HCT116 (cell line): Measurements from ENCODE around the gene MICAL1. TPM values are rescaled to one million over a fixed set of nuclear protein-coding genes. Genes with fewer than 3 reads are reported as not detected.

Experiments used
- ATAC-seq: fragments of 200-7000 bp; cut with Tn5 transposase; 2 replicates; pipeline ENCODE4 v1.9.1; 2020; ENCODE audit warnings: mild to moderate bottlenecking, moderate library complexity
- BruUV-seq: library from RNA; stranded (reverse); fragments of 400-500 nt; replicated peaks from 2 replicates; lab custom pipeline; 2021; lab: Mats Ljungman, UMichigan
- CTCF ChIA-PET: fragments of 300-600 bp; sonication (Branson Sonifier 250); formaldehyde crosslinking; loops from one replicate; lab custom pipeline; 2021; ENCODE audit warnings: antibody characterized with exemption; lab: Charles Lee
- POLR2A ChIA-PET: fragments of 300-600, 350-600 bp; sonication (Branson Sonifier 250); formaldehyde crosslinking; loops from one replicate; lab custom pipeline; 2021; ENCODE audit warnings: antibody characterized with exemption; lab: Charles Lee
- RAD21 ChIA-PET, 2 experiments: fragments of 300-600 bp; sonication (Branson Sonifier 250); formaldehyde crosslinking; loops; one replicate each; lab custom pipeline; 2023; ENCODE audit warnings: low total read pairs in 2 of 2; ENCODE audit not compliant: uncharacterized antibody in 2 of 2, unreplicated experiment in 2 of 2, low non-redundant PET in 1 of 2; lab: Charles Lee
- DNase-seq: peaks from one replicate; pipeline ENCODE4 v3.0.0-alpha.2; 2010; ENCODE audit warnings: low read depth, low spot score
- H2AFZ ChIP-seq: fragments of 200-600 bp; shearing (Covaris generic), sonication (generic); 2 replicates; pipeline ENCODE4 v1.6.1; 2017; ENCODE audit warnings: low read depth, mixed run types, mixed read lengths, antibody characterized with exemption, low read length; ENCODE audit not compliant: poor library complexity, severe bottlenecking
- H3K27ac ChIP-seq: 2 replicates; pipeline ENCODE4 v1.5.1; 2012; ENCODE audit warnings: low read depth, low read length
- H3K27me3 ChIP-seq: fragments of 200-600 bp; sonication (generic); 2 replicates; pipeline ENCODE4 v1.6.1; 2016; ENCODE audit warnings: mixed run types, low read length, mixed read lengths; ENCODE audit not compliant: insufficient read depth
- H3K36me3 ChIP-seq, 2 experiments: fragments of 200-500 bp in 1 of 2; fragments of 200-600 bp in 1 of 2; sonication (Bioruptor generic) in 1 of 2; sonication (generic) in 1 of 2; 2 replicates each; pipeline versions ENCODE4 v1.5.1 to v1.6.1; 2014 to 2016; ENCODE audit warnings: low read length in 2 of 2, inconsistent platforms in 1 of 2, mixed read lengths in 1 of 2, mixed run types in 1 of 2; ENCODE audit not compliant: insufficient read depth in 2 of 2, control insufficient read depth in 1 of 2
- H3K4me1 ChIP-seq, 2 experiments: fragments of 200-600 bp in 1 of 2; sonication (generic) in 1 of 2; 2 replicates each; pipeline versions ENCODE4 v1.5.1 to v1.6.1; 2012 to 2017; ENCODE audit warnings: low read length in 2 of 2, inconsistent platforms in 1 of 2, mild to moderate bottlenecking in 1 of 2, mixed read lengths in 1 of 2, mixed run types in 1 of 2, moderate library complexity in 1 of 2; ENCODE audit not compliant: insufficient read depth in 2 of 2, control insufficient read depth in 1 of 2
- H3K4me2 ChIP-seq: fragments of 200-600 bp; sonication (generic); 2 replicates; pipeline ENCODE4 v1.6.1; 2017; ENCODE audit warnings: mixed run types, low read length, mixed read lengths
- H3K4me3 ChIP-seq, 2 experiments: fragments of 200-600 bp in 1 of 2; sonication (generic) in 1 of 2; replicated peaks in 1 of 2; 2 replicates each; pipeline ENCODE4 v1.5.1; 2011 to 2016; ENCODE audit warnings: low read length in 2 of 2, control low read depth in 1 of 2, low read depth in 1 of 2, mild to moderate bottlenecking in 1 of 2, mixed read lengths in 1 of 2, mixed run types in 1 of 2
- H3K79me2 ChIP-seq: fragments of 200-600 bp; sonication (generic); 2 replicates; pipeline ENCODE4 v1.6.1; 2017; ENCODE audit warnings: mild to moderate bottlenecking, mixed run types, low read length, moderate library complexity, mixed read lengths; ENCODE audit not compliant: insufficient read depth
- H3K9ac ChIP-seq: fragments of 200-600 bp; sonication (generic); 2 replicates; pipeline ENCODE4 v1.6.1; 2016; ENCODE audit warnings: low read length, mixed read lengths
- H3K9me2 ChIP-seq: fragments of 200-600 bp; sonication (generic), shearing (Covaris generic); 2 replicates; pipeline ENCODE4 v1.6.1; 2017; ENCODE audit warnings: mixed run types, mild to moderate bottlenecking, moderate library complexity; ENCODE audit not compliant: insufficient read depth
- H3K9me3 ChIP-seq, 2 experiments: fragments of 200-500 bp in 1 of 2; fragments of 200-600 bp in 1 of 2; sonication (Bioruptor generic) in 1 of 2; sonication (generic) in 1 of 2; 2 replicates each; pipeline ENCODE4 v1.6.1; 2014 to 2017; ENCODE audit warnings: low read length in 2 of 2, mixed read lengths in 2 of 2, inconsistent platforms in 1 of 2, low read depth in 1 of 2, mild to moderate bottlenecking in 1 of 2, mixed run types in 1 of 2, moderate library complexity in 1 of 2; ENCODE audit not compliant: control insufficient read depth in 1 of 2, insufficient read depth in 1 of 2
- H4K20me1 ChIP-seq: fragments of 200-600 bp; sonication (generic), shearing (Covaris generic); 2 replicates; pipeline ENCODE4 v1.6.1; 2017; ENCODE audit warnings: mixed run types, mild to moderate bottlenecking, moderate library complexity; ENCODE audit not compliant: insufficient read depth
- CEBPB ChIP-seq: IDR thresholded peaks from 2 replicates; pipeline ENCODE4 v1.6.1; 2012; ENCODE audit warnings: low read depth
- EZH2 ChIP-seq: fragments of 200-600 bp; sonication (generic); IDR thresholded peaks from 2 replicates; pipeline ENCODE4 v1.6.1; 2017; ENCODE audit warnings: antibody characterized with exemption, mixed run types
- FOSL1 ChIP-seq: IDR thresholded peaks from 2 replicates; pipeline ENCODE4 v1.6.1; 2012; ENCODE audit warnings: low read depth
- JUND ChIP-seq: IDR thresholded peaks from 2 replicates; pipeline ENCODE4 v1.6.1; 2012
- SIN3A ChIP-seq: IDR thresholded peaks from 2 replicates; pipeline ENCODE4 v1.6.1; 2012; ENCODE audit warnings: low read depth
- SRF ChIP-seq: IDR thresholded peaks from 2 replicates; pipeline ENCODE4 v1.6.1; 2012; ENCODE audit warnings: low read depth
- TCF7L2 ChIP-seq: IDR thresholded peaks from 2 replicates; pipeline ENCODE4 v1.7.0; 2011; ENCODE audit warnings: borderline replicate concordance, inconsistent platforms; ENCODE audit not compliant: insufficient read depth, insufficient read length; ENCODE audit errors: extremely low read depth
- ZFX ChIP-seq: fragments of 450-650 bp; IDR thresholded peaks from 2 replicates; pipeline ENCODE4 v1.6.1; 2017
- intact Hi-C: fragments of 100-400 bp; cut with micrococcal nuclease; formaldehyde crosslinking; loops from 2 replicates; pipeline ENCODE4 v1.10.0; 2022
- total RNA-seq: library from RNA; stranded (reverse); gene quantifications from one replicate; pipeline ENCODE4 v1.2.1, GENCODE V29; 2021; ENCODE audit not compliant: unreplicated experiment
- TF ChIP-seq, protein P1 (sequence below): IDR thresholded peaks from 2 replicates; pipeline ENCODE4 v1.6.1; 2012
- TF ChIP-seq, protein P2 (sequence below), 3 experiments: fragments of 200-600 bp in 1 of 3; sonication (generic) in 1 of 3; IDR thresholded peaks in 2 of 3; conservative IDR thresholded peaks in 1 of 3; 2 replicates each; pipeline ENCODE4 v1.5.1; 2012 to 2017; ENCODE audit warnings: low read depth in 2 of 3, low read length in 2 of 3, antibody characterized with exemption in 1 of 3, borderline replicate concordance in 1 of 3, control low read depth in 1 of 3, mild to moderate bottlenecking in 1 of 3, mixed read lengths in 1 of 3, mixed run types in 1 of 3, moderate library complexity in 1 of 3; ENCODE audit not compliant: insufficient read depth in 1 of 3
- TF ChIP-seq, protein P3 (sequence below): IDR thresholded peaks from 2 replicates; pipeline ENCODE4 v1.6.1; 2011; ENCODE audit warnings: mild to moderate bottlenecking, low read length, moderate library complexity; ENCODE audit not compliant: insufficient replicate concordance; ENCODE audit errors: extremely low read depth

MICAL1 gene
- total RNA-seq, 1 experiment from 2014 or later, result 23.9 TPM

DNA sequence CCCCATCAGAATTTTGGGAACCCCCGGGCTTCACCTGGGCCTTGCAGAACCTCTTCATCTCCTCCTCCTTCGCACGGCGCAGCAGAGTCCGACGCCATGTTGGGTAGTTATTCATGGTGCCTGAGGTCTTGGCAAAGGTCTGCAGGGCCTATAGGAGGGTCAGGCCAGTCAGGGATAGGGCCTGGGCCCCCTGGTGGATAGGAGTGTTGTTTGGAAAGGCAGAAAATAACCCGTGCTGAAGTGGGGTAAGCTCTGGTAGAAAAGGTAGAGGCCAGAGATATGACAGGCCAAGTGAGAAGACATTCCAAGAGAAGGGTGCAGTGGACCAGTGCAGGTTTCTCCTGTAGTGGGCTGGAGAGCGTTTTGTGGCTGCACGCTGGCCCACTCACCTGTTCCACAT is 10.2 kb downstream of the MICAL1 start:
- Histone ChIP-seq H3K4me1 (peaks cover 5 to 12% of the 10 kb centered on the region in 2 experiments; a peak in 3 of 4 replicates), H3K9ac (no peak overlapping the region), H3K27ac (no peak overlapping the region), H3K27me3 (no peaks in the 10 kb centered on the region), H4K20me1 (no peaks in the 10 kb centered on the region), H3K79me2 (peaks cover 14% of the 10 kb centered on the region), H3K9me2 (no peaks in the 10 kb centered on the region), H3K9me3 (no peaks in the 10 kb centered on the region), H3K4me3 (no peak overlapping the region), H3K4me2 (no peak overlapping the region)
- POLR2A ChIA-PET, result no interaction called here
- DNase-seq (no peak), ATAC-seq (no peak)
- no TSS peak for BruUV-seq
- intact Hi-C loops, result no loop called here
- CTCF ChIA-PET, result no interaction called here
- RAD21 ChIA-PET, result no interaction called here
- TF ChIP-seq, protein P1, sequence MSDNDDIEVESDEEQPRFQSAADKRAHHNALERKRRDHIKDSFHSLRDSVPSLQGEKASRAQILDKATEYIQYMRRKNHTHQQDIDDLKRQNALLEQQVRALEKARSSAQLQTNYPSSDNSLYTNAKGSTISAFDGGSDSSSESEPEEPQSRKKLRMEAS, result no peak
- TF ChIP-seq, protein P2, sequence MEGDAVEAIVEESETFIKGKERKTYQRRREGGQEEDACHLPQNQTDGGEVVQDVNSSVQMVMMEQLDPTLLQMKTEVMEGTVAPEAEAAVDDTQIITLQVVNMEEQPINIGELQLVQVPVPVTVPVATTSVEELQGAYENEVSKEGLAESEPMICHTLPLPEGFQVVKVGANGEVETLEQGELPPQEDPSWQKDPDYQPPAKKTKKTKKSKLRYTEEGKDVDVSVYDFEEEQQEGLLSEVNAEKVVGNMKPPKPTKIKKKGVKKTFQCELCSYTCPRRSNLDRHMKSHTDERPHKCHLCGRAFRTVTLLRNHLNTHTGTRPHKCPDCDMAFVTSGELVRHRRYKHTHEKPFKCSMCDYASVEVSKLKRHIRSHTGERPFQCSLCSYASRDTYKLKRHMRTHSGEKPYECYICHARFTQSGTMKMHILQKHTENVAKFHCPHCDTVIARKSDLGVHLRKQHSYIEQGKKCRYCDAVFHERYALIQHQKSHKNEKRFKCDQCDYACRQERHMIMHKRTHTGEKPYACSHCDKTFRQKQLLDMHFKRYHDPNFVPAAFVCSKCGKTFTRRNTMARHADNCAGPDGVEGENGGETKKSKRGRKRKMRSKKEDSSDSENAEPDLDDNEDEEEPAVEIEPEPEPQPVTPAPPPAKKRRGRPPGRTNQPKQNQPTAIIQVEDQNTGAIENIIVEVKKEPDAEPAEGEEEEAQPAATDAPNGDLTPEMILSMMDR (IDR thresholded peaks at IDR 0.05 in 2 of 3, conservative IDR thresholded peaks at IDR 0.05 in 1 of 3; ENCODE audit: borderline replicate concordance in 1 of 3, insufficient read depth in 1 of 3, low read depth in 2 of 3, low read length in 2 of 3), result peak in 2 of 3 experiments; percentile 23 to 28; a peak in 2 of 6 replicates
- TF ChIP-seq, all 23 proteins: peak for 1
- H2AFZ ChIP-seq, result no peak overlapping the region
- H3K36me3 ChIP-seq, result peaks cover 0 to 6% of the 10 kb centered on the region in 2 experiments; a peak in 2 of 4 replicates

DNA sequence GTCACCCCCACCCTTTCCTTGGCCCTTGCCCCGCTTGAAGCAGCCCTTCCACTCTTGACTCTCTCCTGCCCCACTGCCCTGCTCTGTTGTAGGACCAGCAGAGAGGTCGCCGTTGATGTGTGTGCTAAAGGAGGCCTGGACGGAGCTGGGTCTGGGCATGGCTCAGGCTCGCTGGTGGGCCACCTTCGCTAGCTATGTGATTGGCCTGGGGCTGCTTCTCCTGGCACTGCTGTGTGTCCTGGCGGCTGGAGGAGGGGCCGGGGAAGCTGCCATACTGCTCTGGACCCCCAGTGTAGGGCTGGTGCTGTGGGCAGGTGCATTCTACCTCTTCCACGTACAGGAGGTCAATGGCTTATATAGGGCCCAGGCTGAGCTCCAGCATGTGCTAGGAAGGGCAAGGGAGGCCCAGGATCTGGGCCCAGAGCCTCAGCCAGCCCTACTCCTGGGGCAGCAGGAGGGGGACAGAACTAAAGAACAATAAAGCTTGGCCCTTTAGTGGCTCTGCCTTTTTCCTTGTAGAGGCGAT is 12.1 kb downstream of the MICAL1 start:
- Histone ChIP-seq H4K20me1 (no peaks in the 10 kb centered on the region), H3K27me3 (no peaks in the 10 kb centered on the region), H3K36me3 (peaks cover 0 to 6% of the 10 kb centered on the region in 2 experiments; a peak in 2 of 4 replicates), H3K4me3 (no peak overlapping the region), H3K9ac (no peak overlapping the region), H2AFZ (no peak overlapping the region), H3K79me2 (peaks cover 14% of the 10 kb centered on the region), H3K9me3 (no peaks in the 10 kb centered on the region), H3K4me1 (peaks cover 9 to 24% of the 10 kb centered on the region in 2 experiments), H3K27ac (no peak overlapping the region), H3K4me2 (no peak overlapping the region), H3K9me2 (no peaks in the 10 kb centered on the region)
- RAD21 ChIA-PET, result no interaction called here
- POLR2A ChIA-PET, result interaction anchor here (0.6 kb wide), 2 partner anchors 24 to 30 kb away, joined by 3 to 7 read pairs; no protein-coding TSS in a partner anchor
- no peak for ATAC-seq
- no peak for DNase-seq
- no TSS peak for BruUV-seq
- intact Hi-C loops, result loop anchor here (5.0 kb wide), 1 partner anchor 256 kb away; no protein-coding TSS in a partner anchor
- CTCF ChIA-PET, result no interaction called here
- TF ChIP-seq SIN3A, result no peak
- TF ChIP-seq JUND, result no peak
- no peak for TF ChIP-seq TCF7L2
- TF ChIP-seq ZFX, result no peak
- no peak for TF ChIP-seq SRF
- no peak for TF ChIP-seq CEBPB
- TF ChIP-seq EZH2, result no peak
- no peak for TF ChIP-seq FOSL1
- TF ChIP-seq, protein P2 (IDR thresholded peaks at IDR 0.05 in 2 of 3, conservative IDR thresholded peaks at IDR 0.05 in 1 of 3; ENCODE audit: borderline replicate concordance in 1 of 3, insufficient read depth in 1 of 3, low read depth in 2 of 3, low read length in 2 of 3), result no peak
- TF ChIP-seq, protein P3, sequence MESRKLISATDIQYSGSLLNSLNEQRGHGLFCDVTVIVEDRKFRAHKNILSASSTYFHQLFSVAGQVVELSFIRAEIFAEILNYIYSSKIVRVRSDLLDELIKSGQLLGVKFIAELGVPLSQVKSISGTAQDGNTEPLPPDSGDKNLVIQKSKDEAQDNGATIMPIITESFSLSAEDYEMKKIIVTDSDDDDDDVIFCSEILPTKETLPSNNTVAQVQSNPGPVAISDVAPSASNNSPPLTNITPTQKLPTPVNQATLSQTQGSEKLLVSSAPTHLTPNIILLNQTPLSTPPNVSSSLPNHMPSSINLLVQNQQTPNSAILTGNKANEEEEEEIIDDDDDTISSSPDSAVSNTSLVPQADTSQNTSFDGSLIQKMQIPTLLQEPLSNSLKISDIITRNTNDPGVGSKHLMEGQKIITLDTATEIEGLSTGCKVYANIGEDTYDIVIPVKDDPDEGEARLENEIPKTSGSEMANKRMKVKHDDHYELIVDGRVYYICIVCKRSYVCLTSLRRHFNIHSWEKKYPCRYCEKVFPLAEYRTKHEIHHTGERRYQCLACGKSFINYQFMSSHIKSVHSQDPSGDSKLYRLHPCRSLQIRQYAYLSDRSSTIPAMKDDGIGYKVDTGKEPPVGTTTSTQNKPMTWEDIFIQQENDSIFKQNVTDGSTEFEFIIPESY, result no peak
